HPDE6-E6E7 (cell line): ENCODE measurements around the gene PAFAH2.

ENCODE experiments used
- DNase-seq: peaks from one replicate; pipeline ENCODE4 v3.0.0; 2011; ENCODE audit warnings: missing footprints; ENCODE audit errors: extremely low spot score

PAFAH2 gene

DNA sequence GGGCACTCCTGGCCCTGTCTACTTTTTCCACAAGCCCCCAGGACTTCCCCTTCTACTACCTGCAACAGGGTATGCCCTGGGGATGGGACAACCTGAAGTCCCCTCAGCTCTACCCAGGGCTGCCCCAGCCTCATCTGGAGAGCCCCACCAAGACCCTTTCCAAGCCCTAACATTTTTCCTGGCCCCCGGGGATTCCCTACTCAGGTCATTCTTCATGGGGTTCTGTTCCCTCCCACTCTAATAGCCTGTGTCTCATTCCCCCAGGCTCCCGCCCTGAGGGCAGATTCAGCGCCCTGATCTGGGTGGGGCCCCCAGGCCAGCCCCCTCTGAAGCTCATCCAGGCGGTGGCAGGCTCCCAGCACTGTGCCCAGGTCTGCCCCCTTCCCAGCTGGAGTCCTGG is 33.3 kb upstream of the PAFAH2 start:
- no peak for DNase-seq

DNA sequence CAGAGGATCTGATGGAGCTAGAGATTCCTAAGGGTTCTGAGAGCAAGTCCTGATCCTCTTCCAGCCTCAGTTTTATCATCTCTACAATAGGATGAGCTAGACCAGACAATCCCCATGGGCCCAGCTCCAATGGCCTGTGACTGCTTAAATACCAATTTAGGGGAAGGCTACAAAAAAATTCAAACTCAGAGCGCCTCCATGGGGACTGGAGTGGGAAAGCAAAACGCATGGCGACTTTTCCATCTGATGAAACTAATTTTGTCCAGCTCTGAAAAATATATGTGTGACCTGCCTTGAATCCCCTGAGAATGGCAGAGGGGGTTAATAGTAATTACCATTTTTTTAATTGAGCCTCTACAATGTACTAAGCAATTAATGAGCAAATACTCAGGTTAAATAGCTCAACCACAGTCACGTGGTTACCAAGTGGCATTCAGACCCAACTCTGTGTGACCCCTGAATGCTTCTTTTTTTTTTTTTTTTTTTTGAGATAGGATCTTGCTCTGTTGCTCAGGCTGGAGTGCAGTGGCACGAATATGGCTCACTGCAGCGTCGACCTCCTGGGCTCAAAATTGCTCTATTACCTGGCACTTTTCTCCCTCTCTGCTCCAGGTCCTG is 32.1 kb upstream of the PAFAH2 start:
- no peak for DNase-seq

DNA sequence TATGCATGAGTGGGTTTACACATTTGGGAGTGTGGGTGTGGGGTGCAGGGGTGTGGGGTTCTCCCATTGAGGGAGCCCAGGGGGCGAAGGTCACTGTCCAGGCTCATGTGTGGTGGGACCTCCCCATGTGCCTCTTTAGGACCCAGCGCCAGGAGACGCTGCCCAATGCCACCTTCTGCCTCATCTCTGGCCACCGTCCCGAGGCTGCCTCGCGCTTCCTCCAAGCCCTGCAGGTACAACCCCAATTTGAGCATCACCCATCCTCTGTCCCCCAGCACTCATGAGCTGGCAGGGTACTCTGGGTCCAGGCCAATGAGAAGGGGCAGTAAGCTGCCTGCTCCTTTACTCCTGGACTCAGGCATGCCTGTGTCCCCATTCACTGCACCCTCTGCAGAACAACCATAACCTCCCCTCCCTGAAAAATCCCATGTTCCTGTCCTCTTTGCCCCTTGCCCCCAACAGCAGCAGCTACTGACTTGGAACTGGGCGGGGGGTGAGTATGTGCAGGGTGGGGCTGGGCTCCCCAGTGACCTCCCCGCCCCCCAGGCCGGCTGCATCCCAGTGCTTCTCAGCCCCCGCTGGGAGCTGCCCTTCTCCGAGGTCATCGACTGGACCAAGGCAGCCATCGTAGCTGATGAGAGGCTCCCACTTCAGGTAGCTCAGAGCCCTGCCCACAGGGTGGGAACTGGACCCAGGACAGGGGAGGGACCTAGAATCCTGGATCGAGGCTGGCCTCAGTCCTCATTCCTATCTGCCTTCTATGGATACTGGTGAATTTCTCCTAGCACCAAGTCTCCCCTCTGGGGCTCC is 31.4 kb upstream of the PAFAH2 start:
- DNase-seq, result no peak

DNA sequence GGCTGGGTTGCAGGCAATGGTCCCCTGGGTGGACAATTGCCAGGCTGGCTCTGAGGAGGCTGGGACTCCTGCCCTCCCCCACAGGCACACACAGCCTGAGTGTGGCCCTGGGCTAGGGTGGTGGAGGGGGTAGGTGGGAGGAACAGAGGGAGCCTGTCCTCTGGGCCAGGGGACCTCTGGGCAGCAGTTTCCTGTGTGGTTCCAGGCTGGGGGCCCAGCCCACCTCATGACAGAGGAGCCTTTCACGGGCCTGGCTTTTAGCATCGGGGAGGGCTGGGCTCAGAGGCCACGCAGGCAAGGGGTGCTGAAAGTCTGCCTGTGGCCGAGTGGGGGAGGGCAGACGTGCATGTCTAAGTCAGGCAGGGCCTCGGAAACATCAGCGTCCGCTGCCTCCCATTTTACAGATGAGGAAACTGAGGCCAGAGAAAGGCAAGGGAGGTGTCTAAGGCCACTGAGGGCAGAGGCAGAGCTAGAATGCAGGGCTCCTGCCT is 30.7 kb upstream of the PAFAH2 start:
- no peak for DNase-seq

DNA sequence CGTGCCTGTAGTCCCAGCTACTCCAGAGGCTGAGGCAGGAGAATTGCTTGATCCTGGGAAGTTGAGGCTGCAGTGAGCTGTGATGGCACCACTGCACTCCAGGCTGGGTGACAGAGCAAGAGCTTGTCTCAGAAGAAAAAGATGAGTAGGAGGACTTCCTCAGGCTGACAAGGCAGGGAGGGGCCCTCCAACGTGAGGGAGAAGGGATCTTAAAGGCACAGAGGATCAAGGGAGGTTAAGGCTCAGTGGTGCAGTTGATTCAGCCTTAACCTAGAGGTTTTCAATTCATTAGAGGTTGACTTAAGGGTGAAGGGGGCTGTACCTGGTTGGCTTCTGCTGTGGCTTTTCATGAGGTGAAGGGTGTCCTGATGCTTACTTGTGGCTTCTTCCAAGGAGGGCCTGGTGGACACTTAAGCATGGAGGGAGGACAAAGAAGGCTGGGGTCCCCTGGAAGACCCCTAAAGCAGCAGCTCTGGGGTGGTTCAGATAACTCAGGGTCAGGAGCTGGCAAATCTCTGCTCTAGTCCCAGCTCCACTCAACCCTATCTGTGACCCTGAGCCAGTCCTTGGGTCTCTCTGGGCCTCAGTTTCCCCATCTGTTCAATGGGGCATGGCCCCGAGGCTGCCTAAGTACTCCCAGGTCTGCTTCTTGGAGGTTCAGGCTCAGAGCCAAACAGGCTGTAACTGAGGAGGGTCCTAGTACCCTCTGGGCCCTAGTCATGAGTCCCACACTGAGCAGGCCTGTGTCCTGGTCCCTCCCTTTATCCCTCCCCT is 30.0 kb upstream of the PAFAH2 start:
- DNase-seq, result no peak

DNA sequence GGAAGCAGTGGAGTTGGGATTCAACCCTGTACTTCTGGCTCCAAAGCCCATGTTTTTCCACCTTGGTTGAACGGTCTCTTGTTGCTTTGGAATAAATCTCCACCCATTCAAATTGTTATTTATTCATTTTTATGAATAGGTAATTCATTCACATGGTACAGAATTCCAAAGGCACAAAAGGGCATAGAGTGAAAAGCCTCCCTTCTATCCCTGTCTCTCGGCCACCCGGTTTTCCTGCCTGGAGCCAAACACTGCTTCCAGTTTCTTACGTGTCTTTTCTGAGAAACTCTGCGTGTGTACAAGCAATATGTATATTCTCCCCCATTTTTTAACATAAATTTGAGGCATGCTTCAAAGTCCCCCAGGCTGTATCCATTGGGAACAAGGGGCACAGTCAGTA is 27.7 kb upstream of the PAFAH2 start:
- no peak for DNase-seq

DNA sequence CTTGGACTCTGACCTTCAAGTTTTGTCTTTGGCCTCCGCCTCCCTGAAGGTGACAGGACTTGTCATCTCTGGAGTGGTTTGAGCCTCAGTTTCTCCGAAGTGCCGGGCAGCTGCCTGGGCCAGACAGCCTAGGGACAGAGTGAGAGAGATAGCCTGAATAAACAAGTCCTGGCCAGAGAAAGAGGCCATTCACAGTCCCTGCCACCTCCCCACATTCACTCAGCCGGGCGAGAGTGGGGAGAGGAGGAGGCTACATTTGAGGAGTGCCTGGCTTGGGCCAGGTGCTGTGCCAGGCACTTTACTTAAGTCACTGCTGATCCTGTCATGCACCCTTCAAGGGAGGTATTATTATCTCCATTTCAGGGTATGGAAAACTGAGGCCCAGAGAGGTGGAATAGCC is 27.2 kb upstream of the PAFAH2 start:
- no peak for DNase-seq

DNA sequence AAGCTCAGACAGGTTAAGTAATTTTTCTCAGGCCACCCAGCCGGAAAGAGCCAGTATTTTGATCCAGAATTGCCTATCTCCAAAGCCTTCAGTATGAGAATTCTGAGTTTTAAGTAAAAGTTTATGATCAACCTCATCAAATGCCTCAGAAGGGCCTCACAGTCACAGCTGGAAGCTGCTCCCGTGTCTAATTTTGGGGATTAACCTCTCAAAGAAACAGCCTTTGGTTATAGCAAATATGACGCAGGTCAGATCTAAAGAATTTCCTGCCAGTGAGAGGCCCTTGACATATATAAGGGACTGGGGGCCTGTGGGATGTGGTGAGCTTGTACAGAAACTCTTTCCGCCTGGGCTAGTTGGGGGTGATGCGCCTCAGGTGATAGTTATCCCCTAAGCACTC is 26.0 kb upstream of the PAFAH2 start:
- DNase-seq, result no peak

DNA sequence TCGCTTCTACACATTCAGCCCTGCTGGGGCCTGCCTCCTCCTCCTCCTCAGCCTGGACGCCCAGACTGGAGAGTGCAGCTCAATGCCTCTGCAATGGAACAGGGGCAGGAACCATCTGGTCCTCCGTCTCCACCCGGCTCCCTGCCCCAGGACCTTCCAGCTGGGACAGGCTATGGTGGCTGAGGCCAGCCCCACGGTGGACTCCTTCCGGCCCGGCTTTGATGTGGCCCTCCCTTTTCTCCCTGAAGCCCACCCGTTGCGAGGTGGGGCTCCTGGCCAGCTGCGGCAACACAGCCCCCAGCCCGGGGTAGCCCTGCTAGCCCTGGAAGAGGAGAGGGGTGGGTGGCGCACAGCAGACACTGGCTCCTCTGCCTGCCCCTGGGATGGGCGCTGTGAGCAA is 25.1 kb upstream of the PAFAH2 start:
- no peak for DNase-seq

DNA sequence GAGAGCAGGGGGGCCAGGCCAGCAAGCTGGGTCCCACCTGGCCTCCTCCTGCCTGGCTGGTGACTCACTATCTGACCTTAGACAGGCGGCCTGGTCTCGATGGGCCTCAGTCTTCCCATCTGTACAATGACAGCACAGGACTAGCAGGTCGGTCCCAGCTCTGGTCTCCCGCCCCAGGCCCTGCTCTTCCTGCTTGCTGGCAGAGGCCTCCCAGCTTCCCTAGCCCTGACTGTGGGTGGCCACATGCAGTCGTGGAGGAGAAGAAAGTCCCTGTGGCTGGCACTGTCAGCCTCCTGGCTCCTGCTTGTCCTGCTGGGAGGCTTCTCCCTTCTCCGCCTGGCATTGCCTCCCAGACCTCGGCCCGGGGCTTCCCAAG is 24.5 kb upstream of the PAFAH2 start:
- no peak for DNase-seq

DNA sequence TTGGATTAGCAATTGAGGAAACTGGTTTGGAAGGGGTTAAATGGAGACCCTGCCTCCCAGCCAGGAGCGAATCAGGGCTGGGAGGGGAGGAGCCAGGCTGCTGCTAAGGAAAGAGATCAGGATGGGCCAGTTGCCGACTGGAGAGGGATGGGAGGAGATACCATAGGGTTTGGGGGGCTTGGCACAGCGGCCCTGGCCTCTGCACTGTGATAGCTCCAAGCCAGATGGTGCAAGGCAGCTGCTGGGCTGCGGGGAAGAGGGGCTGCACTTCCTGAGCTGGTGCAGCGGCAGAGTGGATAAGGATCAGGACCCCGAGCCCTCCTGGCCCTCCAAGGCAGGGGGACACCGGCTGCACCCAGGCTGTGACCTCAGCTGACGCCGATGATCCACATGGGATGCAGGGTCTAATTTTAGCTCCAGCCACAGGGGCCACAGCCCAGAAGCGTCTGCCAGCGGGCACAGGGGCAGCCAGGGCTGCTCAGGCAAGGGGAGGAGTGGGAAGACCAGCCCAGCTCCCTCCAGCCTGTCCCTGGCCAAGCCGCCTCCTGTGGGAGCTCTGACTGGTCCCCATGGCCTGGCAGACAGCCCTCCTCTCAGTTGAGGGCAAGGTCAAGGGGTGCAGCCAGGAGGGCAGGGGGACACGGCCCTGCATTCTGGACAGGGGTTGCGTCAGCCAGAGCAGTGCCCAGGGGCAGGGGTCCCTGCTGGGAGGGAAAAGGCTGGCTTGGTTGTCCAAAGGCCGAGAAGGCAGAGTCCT is 24.0 kb upstream of the PAFAH2 start, which contains the start of gene EXTL1:
Gene EXTL1 (plus strand): TSS at position 129 of the 757 bp plus-strand sequence. CDS start 872 bp downstream, outside the sequence.
- DNase-seq, result no peak

DNA sequence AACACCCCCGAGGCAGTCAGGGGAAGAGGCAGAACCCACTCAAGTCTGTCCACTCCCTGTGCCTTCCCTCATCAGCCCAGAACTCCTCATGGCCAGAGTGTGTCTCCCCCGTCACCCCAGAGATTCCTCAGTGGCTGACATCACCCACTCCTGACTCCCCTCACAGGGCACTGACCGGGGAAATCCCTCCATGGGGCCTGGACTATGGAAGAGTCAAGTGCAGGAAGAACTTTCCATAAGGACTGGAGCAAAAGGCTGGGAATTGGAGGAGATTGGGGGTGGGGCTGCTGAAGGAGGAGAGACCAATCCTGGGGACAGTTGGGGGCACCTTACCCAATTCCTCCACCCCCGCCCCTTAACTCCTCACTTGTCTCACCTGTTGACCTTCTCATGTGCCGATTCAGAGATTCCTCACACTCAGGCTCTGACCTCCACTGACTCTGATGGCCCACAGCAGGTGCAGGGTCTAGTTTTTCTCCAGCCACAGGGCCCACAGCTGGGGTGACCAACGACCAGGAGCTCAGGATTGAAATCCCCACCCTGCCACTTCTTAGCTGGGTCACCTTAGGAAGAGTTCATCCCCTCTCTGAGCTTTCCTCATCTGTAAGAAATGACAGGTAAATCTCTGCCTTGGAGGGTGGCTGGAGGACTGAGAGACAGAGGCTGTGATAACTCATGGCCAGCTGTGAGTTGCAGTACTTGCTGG is 23.2 kb upstream of the PAFAH2 start:
- no peak for DNase-seq

DNA sequence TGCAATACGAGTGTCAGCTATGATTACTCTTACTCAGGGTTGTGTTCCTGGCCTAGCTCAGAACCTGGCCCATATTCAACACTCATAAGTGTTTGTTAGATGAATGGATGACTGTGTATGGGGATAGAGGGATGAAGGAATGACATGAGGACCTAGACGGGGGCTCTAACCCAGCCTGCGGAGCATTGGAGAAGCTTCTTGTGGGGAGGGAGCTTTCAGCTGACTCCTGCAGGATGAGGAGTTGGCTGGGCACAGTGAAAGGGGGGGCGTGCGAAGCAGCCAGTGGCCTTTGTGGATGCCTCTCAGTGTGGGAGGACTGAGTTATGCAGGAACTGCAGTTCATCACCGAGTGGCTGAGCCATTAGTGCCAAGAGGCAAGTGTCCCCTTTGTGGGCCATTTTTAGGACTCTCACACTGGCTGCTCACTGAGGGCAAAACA is 22.5 kb upstream of the PAFAH2 start:
- DNase-seq, result no peak

DNA sequence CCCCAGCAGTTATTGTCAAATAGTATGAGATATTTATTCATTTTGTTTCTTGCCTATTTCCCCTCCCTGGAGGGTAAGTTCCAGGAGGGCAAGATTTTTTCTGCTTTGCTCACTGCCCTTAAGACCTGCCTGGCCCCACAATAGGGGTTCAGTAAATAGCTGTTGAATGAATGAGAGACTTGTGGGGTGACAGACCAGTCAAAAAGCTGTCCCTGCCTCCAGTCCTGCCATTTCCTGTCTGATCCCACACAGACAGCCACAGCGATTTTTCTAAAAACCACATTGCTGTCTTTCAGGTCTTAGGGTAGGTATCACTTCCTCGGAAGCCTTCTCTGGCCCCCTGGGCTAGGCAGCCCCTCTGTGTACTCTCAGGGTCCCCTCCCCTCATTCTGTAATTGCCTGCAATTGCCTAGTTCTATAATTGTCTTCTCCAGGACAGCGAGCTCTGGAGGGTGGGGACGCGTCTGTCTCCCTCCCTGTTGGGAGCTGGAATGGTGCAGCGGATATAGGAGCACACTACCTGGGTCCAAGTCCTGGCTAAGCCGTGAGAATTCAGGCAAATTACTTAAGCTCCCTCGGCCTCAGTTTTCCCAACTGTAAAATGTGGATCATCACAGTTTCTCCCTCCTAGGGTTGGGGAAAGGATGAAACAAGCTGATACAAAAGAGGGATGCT is 21.9 kb upstream of the PAFAH2 start:
- DNase-seq, result no peak

DNA sequence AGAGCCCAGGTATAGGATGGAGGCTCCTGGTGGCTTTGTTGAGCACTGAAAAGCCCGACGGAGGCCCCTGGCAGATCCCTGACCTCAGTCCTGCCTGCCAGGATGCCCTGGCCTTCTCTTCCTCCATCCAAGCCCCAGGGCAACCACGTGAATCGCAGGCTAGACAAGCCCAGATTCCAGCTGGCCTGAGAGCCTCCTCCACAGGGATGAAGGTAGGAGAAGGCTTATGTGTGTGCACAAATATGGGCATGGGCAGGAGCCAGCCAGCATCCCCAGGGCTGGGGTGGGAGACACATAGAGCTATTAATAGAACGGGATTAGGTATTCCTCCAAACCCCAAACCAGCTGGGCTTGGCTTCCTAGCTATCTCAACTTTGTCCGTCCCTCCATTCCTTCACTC is 19.7 kb upstream of the PAFAH2 start:
- no peak for DNase-seq

DNA sequence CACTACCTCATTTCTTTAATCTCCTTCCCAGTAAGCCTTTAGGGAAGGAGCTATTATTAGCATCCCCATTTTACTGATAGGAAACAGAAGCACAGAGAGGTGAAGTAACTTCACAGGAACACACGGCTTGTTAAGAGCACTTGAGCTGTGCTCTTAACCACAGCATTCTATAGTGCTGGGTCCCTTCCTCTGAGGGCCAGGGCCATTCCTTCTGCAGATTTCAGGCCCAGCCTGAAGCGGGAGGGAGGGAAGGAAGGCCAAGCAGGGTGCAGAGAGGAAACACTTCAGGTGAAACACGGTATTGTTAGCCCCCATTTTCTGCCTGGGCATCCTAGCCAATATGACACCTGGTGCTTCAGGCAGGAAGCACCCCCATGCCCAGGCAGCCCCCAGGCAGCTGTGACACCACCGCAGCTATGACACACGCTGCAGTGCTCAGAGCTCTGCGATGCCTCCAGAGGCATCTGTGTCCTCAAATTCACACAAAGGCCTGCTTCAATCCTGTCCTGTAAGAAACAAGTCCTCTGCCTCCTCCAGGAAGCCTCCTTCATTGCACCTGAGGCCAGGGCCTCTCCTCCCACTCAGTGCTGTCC is 19.2 kb upstream of the PAFAH2 start:
- no peak for DNase-seq

DNA sequence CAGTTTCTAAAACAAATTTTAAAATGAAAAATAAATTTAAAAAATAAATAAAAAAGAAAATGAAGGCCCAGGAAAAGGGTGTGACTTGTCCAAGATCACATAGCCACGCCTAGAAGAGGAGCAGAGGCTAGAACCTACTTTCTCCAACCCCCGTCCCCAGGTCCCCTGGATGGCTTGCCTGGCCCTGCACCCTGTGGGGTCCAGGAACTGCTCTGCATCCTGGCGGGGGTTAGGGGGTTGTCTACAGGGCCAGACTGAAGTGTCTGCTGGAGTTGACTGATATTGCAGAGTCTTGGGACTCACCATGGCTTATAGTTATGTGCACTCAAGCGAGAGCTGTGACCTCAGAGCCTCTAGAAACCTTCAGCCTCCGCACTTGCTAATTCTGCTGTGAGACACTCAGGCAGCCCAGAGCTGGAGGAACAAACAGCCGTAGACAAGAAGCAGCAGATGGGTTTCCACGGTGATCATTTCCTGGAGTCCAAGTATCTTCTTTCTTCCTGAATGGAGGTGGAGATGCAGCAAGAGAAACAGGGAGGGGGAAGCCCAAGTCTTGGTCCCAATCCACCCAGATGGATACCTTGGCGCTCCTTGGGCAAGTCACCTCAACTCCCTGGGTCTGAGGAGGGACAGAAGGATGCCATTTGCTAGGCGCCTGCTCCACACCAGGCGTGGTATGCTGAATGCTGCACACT is 18.5 kb upstream of the PAFAH2 start:
- DNase-seq, result no peak

DNA sequence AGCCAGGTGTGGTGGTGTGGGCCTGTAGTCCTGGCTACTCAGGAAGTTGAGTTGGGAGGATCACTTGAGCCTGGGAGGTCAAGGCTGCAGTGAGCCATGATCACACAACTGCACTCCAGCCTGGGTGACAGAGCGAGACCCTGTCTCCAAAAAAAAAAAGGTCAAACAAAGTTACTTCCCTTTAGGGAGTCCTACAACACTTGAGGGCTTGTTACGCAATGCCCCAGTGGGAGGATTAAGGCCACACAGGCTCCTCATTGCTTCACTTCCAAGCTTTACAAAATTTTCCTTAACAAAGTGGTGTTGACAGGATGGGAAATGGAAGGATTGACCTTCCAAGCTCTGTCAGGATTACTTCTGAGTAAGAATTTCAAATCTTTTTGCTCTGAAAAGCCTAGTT is 17.5 kb upstream of the PAFAH2 start:
- DNase-seq, result no peak

DNA sequence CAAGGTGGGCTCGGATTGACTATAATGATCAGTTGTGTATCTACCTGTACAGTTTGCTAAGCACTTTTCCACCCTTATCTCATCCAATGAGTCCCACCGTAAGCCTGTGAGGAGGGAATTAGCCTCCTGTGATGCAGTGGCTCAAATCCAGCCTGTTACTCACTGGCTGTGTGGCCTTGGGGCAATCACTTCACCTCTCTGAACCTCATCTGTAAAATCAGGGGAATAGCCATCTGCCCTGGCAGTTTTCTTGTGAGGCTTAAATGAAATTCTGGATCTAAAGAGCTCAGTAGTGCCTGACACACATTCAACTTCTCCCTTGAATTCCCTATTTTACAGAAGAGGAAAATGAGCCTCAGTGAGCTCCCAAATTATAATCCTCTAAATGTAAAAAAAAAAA is 16.3 kb upstream of the PAFAH2 start:
- no peak for DNase-seq

DNA sequence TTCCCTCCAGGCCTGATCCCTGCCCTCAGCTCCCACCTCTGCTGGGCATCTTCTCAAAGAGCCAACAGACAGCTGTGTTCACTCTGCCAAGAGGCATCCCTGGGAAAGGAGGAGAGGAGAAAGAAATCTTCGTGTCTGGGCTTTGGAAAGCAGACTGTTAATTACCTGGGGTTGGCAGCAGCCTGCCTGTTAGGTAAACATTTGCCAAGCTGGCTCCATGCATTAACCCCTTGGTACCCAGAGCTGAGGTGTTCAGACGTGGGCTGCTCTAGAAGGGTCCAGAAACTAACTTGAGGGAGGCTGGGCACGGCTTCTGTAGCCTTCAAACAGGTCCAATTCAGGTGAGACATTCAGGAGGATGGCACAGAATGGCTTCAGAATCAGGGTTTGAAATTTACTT is 15.0 kb upstream of the PAFAH2 start:
- DNase-seq, result no peak
